GM12874 (cell line): ENCODE results near the gene AP1S1.

Source experiments
- TF ChIP-seq, protein P1 (sequence below): IDR thresholded peaks from 2 replicates; pipeline ENCODE4 v1.5.1; 2011; ENCODE audit warnings: low read depth, mild to moderate bottlenecking, control low read depth, low read length, moderate library complexity; ENCODE audit not compliant: insufficient read depth

The AP1S1 gene

DNA sequence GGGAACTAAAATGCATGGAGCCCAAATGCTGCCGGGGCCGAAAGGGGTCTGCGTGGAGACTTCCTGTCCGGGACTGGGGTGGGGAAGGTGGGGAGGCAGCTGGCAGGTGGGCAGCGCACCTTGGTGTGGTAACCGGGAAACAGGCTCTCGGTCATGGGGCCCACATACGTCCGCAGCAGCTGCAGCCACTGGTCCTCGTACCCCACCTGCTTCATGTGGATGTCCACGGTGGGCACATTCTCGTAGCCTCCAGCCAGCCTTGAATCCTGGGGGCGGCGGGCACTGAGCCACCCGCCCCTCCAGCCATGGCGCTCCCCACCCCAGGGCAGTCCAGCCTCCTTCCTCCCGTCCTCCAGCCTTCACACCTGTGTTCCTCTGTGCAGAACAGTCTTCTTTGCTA, 53.2 kb downstream of the AP1S1 start:
- TF ChIP-seq, protein P1, sequence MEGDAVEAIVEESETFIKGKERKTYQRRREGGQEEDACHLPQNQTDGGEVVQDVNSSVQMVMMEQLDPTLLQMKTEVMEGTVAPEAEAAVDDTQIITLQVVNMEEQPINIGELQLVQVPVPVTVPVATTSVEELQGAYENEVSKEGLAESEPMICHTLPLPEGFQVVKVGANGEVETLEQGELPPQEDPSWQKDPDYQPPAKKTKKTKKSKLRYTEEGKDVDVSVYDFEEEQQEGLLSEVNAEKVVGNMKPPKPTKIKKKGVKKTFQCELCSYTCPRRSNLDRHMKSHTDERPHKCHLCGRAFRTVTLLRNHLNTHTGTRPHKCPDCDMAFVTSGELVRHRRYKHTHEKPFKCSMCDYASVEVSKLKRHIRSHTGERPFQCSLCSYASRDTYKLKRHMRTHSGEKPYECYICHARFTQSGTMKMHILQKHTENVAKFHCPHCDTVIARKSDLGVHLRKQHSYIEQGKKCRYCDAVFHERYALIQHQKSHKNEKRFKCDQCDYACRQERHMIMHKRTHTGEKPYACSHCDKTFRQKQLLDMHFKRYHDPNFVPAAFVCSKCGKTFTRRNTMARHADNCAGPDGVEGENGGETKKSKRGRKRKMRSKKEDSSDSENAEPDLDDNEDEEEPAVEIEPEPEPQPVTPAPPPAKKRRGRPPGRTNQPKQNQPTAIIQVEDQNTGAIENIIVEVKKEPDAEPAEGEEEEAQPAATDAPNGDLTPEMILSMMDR, result no peak

DNA sequence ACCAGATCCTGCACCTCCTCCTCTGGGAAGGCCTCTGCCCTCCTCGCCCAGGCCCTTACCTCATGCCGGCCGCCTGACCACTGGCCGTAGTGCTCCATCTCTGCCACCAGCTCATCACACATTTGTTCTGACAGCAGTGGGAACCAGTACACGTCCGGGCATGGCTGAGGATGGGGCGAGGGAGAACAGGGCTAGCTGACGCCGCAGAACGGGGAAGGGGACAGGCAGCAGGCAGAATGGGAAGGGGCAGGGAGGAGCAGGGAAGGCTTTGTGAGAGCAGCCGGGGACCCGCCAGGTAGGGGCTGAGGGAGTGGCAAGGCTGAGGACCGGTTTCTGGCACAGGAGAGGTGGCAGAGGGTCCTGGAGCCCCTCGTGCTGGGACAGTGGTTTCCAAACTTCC, 54.5 kb downstream of the AP1S1 start:
- TF ChIP-seq, protein P1, result no peak

DNA sequence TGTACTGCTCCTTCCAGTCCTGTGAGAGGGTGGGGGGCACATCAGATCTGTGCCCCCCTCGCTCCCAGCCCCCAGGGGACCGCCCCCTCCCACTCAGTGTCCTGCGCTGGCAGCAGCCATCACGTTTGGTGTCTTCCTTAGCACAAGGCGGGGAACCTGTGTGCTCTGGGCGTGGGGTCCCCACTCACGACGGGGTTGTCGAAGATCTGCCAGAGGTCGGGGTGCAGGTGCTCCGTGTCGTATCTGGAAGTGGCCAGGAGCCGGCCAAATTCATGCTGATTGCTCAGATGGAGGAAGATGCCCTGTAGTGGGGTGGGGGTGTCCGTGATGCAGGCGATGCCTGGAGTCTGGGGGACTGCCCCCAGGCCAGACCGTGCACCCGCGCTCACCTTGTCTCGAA, 55.9 kb downstream of the AP1S1 start:
- TF ChIP-seq, protein P1, result no peak
